HG03571 (cell line): Measurements from ENCODE around the gene AP3B1.

Experiments used
- ATAC-seq: cut with Tn5 transposase; IDR thresholded peaks from one replicate; pipeline ENCODE4 v1.9.1; 2021; ENCODE audit not compliant: unreplicated experiment

Gene AP3B1

DNA sequence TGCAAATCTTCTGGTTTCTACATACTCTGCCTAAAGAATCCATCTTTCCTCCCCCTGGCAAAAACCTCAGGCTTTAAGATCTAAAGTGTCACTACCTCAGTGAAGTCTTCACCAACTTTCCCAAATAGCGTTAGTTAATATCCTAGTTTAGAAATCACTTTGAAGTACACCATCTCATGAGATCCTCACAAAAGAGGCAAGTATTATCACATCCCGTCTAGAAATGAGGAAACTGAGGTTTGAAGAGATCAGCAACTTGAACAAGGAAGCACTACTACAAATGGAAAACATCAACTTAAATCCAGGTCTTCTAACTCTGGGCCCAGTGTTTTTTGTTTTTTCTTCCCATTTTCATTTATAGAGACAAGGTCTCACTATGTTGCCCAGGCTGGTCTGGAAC, 4.6 kb downstream of the AP3B1 start:
- no peak for ATAC-seq

DNA sequence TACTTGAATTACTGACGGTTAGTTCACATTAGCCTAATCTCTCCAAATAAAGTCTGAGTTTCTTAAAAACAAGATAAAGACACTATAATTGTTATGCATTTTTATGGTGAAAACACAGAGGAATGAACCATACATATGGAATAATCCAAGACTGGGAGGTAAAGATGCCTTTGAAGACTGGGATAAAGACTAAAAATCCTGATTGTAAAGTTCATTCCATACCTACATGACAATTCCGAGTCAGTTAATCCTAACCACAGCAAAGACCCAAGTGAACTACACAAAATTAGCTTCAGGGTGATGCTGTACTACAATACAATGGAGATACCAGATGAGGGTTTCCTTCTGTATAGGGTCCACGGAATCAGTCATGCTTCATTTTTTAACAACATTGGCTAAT, 6.3 kb downstream of the AP3B1 start:
- no peak for ATAC-seq

DNA sequence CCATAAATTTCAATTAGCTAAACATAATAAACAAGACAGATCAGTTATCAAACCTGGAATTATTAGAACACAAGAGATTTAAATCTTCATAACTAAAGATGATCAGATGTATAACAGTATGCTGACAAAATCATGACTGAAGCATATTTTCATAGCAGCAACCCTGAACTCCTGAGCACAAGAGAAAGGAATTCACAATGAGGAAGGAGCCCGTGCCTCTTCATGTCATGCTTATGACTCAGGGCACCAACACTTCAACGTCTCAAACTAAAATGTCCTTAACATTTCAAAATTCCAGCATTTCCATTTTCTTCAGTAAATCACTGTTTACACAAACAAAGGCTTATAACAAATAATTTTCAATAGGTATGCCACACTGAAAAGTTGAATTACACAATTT, 6.7 kb downstream of the AP3B1 start:
- ATAC-seq = no peak

DNA sequence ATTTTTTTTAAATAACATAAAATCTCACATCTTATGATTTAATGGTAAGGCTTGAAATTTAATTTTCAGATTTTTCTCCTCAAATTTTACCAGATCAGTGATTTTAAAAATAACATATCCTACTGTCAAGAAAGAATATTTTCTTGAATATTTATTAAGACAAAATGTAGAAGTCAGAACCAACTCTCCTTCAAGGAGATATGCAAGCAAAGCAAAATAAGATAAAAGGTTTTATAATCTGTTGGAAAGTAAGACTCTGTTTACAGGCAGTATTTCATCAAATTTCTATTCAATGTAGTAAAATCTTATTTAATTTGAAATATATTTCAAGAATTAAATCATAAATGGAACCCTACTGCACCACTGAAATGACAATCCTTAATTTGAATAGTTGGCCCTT, 7.3 kb downstream of the AP3B1 start:
- no peak for ATAC-seq

DNA sequence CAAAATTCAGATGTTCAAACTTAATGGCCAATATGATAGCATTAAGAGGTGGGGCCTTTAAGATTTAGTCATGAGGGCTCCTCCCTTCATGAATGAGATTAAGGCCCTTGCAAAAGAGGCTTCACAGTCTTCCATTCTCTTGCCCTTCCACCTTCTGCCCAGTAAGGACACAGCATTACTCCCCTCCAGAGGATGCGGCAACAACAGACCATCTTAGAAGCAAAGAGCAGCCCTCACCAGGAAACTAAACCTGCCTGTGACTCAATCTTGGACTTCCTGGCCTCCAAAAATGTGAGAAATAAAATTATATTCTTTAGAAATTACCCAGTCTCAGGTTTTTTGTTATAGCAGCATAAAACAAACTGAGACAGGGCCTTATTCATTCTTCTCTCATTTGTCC, 8.2 kb downstream of the AP3B1 start:
- no peak for ATAC-seq

DNA sequence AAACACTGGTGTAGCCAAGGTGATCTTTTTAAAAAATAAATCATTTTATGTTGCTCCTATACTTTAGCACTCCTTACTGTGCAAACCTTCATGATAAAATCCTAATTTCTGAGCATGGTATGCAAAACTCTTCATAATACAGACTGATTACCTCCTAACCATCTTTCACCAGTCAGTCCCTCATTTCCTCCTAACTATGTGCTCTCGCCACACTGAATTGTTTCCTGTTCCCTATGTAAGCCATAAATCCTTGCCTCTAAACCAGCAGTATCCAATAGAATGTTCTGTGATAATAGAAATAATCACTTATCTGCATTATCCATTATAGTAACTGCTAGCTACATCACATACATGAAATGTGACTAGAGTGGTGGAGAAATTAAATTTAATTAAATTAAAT, 10.7 kb downstream of the AP3B1 start:
- no peak for ATAC-seq

DNA sequence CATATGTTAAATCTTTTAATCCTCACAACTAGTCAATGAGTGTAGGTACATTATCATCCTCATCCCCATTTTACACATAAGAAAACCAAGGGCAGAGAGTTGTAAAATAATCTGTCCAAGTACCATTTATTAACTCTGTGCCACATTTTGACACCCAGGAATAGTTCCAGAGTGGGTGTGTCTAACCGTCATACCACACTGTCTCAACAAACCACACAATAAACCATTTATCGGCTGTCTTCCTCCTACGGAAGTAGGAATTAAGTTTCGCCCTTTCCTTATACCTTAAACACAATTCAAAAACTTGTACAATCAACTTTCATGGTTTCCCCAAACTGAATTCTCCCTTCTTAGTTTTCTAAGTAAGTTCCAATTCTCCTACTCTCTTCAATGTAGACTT, 11.4 kb downstream of the AP3B1 start:
- ATAC-seq = no peak

DNA sequence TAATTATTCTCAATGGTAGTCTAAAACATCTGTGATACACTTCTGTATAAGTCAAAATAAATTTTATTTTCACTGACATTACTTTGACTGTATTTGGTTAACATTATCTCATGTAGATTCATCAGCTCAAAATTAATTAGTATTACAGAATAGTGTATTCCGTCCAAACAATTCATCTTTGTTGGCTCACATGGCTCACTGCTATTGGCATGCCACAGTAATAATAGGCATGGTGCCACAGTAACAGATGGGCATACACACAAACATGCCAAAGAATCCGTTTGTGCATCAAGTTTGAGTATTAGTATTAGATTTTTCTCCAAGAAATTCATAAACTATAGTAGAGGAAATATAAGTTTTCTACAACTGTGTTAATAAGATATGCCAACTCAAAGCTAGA, 14.2 kb downstream of the AP3B1 start:
- no peak for ATAC-seq

DNA sequence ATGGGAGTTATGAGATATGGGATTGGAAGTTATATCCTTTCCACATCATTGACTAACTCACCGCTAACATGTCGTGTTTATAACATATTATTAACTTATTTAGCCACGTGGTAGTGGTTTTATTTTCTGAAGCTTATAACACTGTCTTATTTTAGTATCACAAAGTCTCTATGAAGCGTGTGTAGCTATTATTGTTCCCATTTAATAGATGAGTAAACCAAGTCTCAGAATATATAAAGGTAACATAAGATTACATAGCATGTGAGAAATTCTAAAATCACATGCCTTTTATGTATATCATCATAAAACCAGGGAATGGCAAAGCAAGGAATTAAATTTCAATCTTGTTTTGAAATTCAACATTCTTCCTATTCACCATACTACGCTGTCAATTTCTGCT, 15.3 kb downstream of the AP3B1 start:
- no peak for ATAC-seq

DNA sequence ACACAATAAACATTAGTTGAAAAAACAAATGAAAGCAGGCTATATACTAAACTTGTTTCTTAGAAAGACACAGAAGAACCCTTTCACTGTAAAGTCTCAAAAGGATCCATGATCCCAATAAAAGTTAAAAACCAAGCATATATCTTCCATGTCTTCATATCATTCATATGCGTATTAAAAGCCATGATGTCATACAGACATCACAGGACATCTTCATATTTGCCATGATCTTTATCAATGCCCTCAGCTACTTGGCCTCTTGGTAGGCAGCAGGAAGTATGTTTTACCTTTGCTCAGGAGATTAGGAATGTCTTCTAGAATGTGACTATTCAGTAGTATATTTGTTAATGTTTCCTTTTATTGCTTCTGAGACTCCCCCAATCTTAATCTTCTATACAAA, 16.8 kb downstream of the AP3B1 start:
- no peak for ATAC-seq

DNA sequence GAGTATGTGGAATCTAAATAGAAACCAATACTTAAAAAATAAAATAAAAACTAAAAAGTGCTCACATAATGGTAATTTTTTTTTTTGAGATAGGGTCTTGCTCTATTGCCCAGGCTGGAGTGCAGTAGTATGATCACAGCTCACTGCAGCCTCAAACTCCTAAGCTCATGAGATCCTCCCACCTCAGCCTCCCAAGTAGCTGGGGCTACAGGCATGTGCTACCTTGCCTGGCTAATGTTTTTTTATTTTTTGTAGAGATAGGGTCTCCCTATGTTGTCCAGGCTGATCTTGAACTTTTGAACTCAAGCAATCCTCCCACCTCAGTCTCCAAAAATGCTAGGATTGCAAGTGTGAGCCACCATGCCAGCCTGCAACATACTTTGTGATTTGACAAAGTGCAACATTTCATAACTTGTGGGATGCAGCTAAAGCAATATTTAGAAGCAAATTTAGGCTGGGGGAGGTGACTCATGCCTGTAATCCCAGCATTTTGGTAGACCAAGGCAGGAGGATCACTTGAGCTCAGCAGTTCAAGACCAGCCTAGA, 18.4 kb downstream of the AP3B1 start:
- ATAC-seq = no peak

DNA sequence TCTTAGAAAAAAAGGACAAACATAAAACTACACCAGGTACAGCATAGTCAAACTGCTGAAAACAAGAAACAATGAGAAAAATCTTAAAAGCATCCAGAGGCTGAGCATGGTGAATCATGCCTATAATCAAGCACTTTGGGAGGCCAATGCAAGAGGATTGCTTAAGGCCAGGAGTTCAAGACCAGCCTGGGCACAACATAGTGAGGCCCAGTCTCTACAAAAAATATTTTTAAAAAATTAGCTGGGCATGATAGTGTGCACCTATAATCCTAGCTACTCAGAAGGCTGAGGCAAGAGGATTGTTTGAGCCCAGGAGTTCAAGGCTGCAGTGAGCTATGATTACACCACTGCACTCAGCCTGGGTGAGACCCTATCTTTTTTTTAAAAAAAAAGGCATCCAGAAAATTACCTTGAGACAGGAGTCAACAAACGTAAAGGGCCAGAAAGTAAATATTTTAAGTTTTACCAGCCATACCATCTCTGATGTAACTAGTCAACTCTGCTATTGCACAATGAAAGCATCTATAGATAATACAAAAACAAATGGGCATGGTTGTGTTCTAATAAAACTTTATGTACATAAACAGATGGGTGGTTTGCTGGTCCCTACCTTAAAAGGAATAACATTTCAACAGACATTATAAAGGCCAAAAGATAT, 19.8 kb downstream of the AP3B1 start:
- ATAC-seq = no peak

DNA sequence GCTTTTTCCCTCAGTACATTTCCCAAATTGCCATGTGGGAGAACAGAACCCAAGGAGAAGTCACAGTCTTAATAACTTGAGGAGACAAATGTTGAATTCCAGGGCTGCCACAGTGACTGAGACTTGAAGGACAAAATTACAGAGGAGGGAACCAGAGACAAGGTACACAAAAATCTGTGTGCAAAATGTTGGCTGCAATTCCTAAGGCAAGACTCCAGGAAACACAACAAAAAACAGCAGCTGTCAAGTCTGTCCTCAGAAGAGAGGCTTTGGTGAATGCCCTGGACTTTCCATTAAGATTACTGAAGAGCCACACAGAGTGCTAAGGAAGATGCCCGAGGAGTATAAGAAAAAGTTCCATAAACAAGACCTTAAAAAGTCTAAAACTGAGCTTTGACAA, 21.1 kb downstream of the AP3B1 start:
- no peak for ATAC-seq

DNA sequence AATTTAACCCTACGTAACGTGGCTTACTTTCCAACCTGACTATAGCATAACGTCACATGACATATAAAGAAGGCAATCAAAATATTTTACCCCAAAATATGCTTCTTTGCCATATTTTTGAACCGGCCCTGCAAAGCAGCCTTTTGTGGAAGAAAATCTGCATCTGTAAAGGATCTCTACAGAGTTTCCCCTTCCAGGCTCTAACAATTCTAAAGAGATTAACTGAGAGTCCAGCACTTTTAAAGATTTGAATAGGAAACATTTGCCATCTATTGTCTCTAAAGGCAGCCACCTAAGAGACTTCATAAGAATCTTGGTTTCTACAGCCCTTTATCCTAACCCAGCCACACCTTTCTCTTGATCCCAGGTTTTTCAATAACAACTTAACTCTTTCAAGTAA, 22.7 kb downstream of the AP3B1 start:
- no peak for ATAC-seq

DNA sequence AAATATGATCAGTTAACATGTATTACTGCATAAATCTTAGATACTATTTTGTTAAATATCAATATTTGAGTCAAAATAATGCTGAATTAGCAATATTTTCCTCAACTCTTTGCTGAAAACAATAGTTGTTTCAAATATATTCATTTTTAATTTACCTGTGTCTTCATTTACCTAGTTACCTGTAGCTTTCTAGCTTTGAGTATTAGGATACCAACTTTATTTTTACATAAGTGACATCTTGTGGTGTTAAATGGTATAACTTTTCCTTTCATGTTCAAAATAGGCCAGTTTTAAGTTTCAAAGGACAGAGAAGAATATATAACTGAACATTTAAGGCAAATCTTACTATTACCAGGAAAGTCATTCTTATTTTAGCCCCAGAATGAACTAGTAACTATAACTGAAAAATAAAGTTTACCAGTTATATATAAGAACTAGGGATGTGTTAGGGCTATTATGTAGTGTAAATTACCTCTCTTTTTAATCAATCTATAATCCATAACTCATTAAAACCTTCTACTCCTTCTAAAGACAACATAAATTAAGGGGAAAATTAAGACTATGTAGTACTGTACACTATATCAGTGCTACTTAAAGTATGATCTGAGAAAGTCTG, 25.3 kb downstream of the AP3B1 start:
- no peak for ATAC-seq

DNA sequence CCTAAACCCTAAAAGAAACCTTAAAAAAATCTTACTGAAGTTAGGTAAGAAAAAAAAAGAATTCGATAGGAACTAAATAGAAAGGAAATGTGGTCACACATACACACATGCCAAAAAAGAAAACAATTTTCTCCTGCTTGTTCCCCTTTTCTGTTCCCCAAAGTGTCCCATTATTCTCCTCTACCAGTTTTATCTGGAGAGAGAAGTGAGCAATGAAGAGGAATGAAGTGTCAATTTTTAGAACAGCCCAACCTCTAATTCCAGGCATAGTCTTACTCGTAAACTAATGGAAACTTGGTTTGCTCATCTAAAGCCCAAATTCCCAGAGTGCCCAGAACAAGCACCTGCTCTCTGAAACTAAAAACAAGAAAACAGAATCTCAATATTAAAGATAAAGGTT, 26.1 kb downstream of the AP3B1 start:
- ATAC-seq = no peak

DNA sequence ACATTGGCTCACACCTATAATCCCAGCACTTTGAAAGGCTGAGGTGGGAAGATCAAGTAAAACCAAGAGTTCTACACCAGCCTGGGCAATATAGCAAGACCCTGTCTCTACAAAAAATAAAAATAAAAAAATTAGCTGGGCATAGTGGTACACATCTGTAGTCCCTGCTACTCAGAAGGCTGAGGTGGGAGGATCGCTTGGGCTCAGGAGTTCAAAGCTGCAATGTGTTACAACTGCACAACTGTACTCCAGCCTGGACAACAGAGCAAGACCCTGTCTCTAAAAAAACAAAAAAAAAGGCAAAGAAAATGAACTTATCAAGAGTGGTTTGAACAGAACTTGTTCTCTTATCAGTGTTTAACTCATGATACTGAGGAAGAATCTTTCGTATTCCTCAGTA, 29.3 kb downstream of the AP3B1 start:
- ATAC-seq = no peak

DNA sequence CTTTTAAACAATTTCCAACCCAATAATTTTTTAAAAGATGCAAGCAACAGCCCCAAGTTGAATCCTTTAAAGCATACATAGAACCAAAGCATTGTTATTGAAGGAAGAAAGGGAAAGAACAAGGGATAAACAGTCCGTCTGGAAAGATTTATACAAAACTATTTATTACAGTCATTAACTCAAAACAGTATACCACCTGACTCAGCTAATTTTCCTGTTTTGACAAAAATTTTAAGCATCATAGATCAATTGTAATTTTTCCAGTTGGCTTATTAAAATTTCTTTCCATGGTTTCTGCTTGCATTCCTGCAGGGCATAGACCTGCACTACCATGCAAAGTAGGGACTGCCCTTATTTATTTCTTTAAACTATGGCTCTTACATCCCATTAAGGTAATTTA, 29.9 kb downstream of the AP3B1 start:
- no peak for ATAC-seq

DNA sequence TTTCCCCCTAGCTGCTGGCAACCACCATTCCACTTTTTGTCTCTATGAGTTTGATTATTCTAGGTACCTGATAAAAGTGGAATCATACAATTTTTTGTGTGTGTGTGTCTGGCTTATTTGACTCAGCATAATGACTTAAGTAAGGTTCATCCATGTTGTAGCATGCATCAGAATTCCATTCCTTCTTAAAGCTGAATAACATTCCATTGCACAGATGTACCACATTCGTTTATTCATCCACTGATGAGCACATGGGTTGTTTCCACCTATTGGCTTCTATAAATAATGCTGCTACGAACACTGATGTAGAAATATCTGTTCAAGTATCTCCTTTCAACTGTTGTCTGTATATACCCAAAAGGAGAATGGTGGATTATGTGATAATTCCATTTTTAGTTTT, 33.7 kb downstream of the AP3B1 start:
- no peak for ATAC-seq

DNA sequence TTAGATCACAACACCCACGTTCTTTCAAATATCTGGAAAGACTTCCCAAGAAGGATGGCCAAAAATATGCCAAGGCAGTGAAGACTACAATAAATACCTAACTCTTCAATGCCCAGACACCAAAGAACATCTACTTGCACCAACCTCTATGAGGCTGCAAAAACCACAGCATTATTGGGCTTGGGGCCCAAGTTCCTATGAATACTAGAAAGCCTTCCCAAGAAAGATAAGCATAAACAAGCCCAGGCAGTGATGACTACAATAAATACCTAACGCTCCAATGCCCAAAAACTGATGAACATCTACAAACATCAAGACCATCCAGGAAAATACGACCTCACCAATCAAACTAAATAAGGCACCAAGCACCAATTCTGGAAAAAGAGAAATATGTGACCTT, 41.3 kb downstream of the AP3B1 start:
- no peak for ATAC-seq

DNA sequence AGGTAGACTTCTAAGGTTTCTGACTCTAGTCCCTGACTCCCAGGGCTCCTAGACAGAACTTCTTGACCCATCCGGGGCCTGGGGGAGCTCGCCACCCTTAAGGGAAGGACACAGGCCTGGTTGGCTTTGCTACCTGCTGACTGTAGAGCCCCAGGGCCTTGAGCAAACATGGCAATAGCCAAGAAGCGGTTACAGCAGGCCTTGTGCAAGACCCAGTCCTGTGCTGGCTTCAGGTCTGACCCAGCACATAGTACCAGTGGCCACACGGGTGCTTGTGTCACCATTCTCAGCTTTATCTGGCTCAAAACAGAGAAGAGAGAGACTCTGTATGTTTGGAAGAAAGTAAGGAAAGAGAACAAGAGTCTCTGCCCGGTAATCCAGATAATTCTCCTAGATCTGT, 41.8 kb downstream of the AP3B1 start:
- ATAC-seq = no peak

DNA sequence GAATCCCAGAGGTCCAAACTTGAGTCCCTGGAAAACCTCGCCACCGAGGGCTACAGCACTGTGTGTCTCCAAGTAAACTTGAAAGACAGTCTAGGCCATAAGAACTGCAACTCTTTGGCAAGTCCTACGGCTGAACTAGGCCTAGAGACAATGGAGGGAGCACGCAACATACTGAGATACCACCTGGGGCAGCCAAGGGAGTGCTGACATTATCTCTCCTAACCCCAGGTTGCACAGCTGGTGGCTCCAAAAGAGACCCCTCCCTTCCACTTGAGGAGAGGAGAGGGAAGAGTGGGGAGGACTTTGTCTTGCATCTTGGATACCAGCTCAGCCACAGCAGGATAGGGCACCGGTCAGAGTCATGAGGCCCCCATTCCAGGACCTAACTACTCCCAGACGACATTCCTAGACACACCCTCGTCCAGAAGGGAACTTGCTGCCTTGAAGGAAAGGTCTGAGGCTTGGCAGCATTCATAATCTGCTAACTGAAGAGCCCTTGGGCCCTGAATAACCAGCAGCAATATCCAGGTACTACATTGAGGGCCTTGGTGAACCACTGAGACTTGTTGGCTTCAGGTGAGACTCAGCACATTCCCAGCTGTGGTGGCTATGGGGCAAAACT, 42.7 kb downstream of the AP3B1 start:
- no peak for ATAC-seq

DNA sequence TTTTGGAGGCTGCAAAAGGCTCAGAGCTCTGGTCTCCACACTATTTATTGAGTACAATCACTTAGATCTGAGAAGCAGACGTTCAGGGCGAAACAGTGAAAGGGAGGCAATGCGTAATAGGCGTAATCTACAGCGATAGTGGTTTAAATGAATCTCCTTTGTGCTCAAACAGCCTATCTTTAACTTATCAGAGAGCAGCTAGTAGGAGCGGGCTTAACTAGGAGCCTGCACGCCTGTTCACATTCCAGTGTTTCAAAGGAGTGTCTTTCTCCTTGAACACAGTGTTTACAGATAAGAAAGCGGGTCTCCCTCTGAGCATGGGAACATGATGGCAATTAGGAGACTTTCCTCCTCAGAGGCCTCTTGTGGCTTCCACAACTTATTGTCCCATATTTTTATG, 49.4 kb downstream of the AP3B1 start:
- no peak for ATAC-seq
